Measurements from ENCODE around the gene RTN4RL1. TPM values are rescaled to one million over a fixed set of nuclear protein-coding genes. Genes with fewer than 3 reads are reported as not detected.

The RTN4RL1 gene
- total RNA-seq, 1 donor from 2014 or later = 0.47 TPM

DNA sequence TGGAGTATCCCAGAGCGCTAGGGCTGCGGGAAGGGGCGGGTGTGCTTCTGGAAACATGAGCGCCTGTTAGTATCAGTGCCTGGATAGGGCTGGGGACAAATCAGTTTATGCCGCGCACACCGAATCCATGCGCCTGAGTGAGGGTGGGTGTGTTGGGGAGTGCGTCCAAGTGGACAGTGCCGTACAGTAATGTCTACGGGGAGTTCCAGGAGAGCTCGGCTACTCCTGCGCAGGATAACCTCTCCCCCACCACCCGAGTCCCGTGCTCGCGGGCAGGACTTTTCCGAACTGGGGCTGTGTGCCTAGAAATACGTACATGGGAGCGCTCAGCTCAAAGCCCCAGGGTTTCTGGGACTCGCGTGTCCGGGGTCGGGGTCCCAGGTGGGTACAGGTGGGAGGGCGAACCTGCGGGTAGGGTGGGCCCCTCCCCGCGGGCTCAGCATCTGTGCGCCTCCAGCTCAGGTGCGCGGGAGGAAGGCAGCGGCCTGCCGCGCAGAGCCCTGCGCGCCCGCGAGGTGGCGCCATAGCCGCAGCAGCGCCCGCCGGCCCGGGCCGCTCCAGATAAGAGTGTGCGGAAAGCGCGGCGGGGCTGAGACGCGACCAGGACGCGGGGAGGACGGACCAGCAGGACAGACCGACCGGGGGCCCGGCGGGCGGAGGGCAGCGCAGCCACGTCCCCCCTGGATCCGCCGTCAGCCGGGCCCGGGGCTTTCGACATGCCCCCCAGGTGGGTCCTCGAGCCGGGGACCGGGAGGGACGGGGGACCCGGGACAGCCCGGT, 29.6 kb upstream of the RTN4RL1 start, which contains the start of gene HIC1:
HIC1 (plus strand) TSS at position 592 of the 780 bp plus-strand sequence. CDS start 1,588 bp downstream, outside the sequence.
- Mint-ChIP-seq H3K27ac (ENCODE audit: unreplicated experiment) (no peak within 1 kb of the TSS), H3K36me3 (ENCODE audit: low read depth) (peaks cover 3% of the 10 kb centered on the region), H3K4me3 (peak within 1 kb of the TSS; percentile 80), H3K4me1 (peaks cover 14% of the 10 kb centered on the region), H3K27me3 (ENCODE audit: low read depth) (peaks cover 57% of the 10 kb centered on the region), H3K9me3 (no peaks in the 10 kb centered on the region)
- DNase-seq (ENCODE audit: low read depth, low spot score) = peak; percentile 73
- TF ChIP-seq, protein P1, sequence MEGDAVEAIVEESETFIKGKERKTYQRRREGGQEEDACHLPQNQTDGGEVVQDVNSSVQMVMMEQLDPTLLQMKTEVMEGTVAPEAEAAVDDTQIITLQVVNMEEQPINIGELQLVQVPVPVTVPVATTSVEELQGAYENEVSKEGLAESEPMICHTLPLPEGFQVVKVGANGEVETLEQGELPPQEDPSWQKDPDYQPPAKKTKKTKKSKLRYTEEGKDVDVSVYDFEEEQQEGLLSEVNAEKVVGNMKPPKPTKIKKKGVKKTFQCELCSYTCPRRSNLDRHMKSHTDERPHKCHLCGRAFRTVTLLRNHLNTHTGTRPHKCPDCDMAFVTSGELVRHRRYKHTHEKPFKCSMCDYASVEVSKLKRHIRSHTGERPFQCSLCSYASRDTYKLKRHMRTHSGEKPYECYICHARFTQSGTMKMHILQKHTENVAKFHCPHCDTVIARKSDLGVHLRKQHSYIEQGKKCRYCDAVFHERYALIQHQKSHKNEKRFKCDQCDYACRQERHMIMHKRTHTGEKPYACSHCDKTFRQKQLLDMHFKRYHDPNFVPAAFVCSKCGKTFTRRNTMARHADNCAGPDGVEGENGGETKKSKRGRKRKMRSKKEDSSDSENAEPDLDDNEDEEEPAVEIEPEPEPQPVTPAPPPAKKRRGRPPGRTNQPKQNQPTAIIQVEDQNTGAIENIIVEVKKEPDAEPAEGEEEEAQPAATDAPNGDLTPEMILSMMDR (conservative IDR thresholded peaks at IDR 0.05) = peak; percentile 96

DNA sequence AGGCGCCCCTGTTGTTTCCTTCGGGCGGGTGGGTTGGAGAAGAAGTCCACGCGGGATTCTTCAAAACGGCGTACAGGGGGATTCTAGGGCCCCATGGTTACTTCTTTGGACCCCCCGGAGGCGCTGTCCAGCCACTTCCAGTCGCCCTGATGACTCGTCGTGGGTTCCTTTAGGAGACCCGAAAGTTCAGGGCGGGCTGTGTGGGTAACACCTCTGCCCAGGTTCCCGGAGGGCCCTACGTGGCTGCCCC, 29.1 kb upstream of the RTN4RL1 start:
- no peak for DNase-seq (ENCODE audit: low read depth, low spot score)
- Mint-ChIP-seq H3K27ac (ENCODE audit: unreplicated experiment) (no peak overlapping the region), H3K27me3 (ENCODE audit: low read depth) (peaks cover 55% of the 10 kb centered on the region), H3K4me3 (peak overlapping the region; percentile 80), H3K36me3 (ENCODE audit: low read depth) (no peaks in the 10 kb centered on the region), H3K9me3 (no peaks in the 10 kb centered on the region), H3K4me1 (peaks cover 17% of the 10 kb centered on the region)
- TF ChIP-seq, protein P1 (conservative IDR thresholded peaks at IDR 0.05) = no peak

DNA sequence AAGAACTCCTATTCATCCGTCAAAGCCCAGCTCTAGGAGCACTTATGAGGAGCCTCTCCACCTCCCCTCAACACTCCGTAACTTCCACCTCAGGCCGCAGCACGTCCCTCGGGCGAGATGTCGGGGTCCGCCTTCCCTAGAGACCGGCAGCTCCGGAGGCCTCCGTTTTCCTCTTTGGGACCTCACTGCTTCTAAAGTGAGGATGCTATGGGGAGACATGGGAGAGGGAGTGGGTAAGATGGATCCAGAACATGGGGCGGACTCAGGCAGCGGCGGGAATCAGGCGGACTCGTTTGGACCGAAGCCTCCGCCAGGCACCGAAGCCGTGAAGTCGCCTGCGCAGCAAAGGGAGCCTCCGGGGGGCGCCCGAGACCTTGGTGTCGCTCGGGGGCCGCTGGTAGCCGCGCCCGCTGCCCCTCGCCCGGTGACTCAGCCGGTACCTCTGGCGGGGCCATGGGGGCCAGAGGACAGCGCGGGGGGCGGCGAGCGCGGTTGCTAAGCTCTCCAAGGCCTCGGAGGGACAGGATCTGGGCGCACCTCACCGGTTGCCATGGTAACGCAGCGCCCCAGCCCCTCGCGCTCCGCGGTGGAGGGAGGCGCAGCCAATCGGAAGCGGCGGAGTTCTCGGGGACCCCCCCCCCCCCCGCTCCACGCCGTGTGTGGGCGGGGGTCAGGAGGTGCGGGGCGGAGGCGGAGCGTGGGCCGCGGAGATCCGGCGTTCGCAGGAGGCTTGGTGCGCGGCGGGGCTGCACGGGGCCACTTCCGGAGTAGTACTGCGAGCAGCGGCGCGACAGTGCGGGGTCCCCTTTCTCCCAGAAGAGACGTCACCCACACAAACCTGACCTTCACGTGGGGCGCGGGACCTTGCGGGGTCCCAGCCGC, 28.5 kb upstream of the RTN4RL1 start:
- Mint-ChIP-seq H3K9me3 (no peaks in the 10 kb centered on the region), H3K4me3 (peak overlapping the region; percentile 86), H3K4me1 (peaks cover 22% of the 10 kb centered on the region), H3K36me3 (ENCODE audit: low read depth) (no peaks in the 10 kb centered on the region), H3K27ac (ENCODE audit: unreplicated experiment) (no peak overlapping the region), H3K27me3 (ENCODE audit: low read depth) (peaks cover 57% of the 10 kb centered on the region)
- TF ChIP-seq, protein P1 (conservative IDR thresholded peaks at IDR 0.05) = peak; percentile 67
- peak; percentile 51 for DNase-seq (ENCODE audit: low read depth, low spot score)

DNA sequence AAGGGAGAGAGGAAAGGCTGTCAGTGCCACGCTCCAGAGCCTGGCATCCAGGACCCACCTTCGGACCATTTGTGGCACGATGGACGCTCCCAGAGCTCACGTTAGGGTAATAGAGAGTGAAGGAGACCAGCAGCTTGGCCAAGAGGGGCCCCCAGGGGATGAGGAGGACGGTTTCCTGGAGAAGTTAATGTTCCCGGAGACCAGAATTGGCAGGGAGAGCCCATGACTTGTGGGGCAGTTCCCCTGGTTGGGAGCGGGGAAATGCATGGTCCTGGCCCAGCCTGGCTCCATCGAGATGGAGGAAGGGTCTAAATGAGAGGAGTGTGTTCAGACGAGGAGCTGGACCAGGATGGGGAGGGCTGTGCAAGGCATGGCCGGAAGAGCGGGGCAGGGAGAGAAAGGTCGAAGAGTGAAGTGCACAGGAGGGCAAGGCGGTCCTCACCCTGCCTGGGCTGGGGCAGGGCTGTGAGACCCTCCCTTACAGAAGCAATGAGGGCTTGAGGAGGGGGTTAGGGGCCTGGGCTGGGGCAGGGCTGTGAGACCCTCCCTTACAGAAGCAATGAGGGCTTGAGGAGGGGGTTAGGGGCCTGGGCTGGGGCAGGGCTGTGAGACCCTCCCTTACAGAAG, 26.9 kb upstream of the RTN4RL1 start:
- no peaks in the 10 kb centered on the region for H3K36me3 Mint-ChIP-seq (ENCODE audit: low read depth)
- no peak for DNase-seq (ENCODE audit: low read depth, low spot score)
- H3K27ac Mint-ChIP-seq (ENCODE audit: unreplicated experiment) = no peak overlapping the region
- H3K4me3 Mint-ChIP-seq = peak overlapping the region; percentile 73
- H3K4me1 Mint-ChIP-seq = peaks cover 24% of the 10 kb centered on the region
- H3K27me3 Mint-ChIP-seq (ENCODE audit: low read depth) = peaks cover 55% of the 10 kb centered on the region
- TF ChIP-seq, protein P1 (conservative IDR thresholded peaks at IDR 0.05) = no peak
- H3K9me3 Mint-ChIP-seq = no peaks in the 10 kb centered on the region

DNA sequence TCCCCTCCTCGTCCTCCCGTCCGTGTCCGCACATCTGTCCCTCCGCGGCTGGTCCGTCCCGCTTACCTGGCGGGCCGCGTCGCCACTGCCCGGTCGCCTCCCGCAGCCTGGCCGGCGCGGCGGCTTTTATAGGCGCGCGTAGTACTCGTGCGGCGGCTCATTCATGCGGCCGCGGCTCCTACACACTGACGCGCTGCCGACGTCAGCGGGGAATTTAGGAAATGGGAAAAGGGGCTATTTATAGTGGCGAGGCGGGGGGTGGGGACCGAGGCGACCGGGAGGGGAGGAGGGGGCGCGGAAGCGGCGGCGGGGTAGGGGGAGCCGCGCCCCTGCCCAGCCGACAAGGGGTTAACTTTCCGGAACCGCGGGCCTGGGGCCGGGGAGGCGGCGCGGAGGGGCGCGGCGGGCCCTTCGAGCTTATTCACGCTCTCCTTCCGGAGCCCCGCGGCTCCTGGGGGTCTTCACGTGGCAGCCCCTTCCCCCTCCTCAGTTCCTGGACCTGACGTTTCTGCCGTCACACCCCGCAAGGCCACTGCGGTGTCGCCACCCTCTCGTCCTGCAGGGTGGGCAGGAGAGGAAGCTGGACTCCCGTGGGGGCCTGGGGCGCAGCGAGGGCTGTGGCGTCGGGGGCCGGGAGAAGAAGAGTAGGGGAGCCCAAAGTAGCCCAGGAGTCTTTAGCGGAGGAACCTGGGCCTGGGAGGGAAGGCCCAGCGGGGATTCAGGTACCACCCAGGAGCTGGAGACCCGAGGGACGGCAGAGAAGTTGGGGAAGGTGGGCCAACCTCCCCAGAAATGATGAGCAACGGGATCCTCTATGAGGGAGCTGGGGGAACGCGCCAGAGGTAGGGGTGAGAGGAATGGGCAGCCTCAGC, 26.2 kb upstream of the RTN4RL1 start:
- TF ChIP-seq, protein P1 (conservative IDR thresholded peaks at IDR 0.05) = no peak
- Mint-ChIP-seq H3K4me3 (peak overlapping the region; percentile 73), H3K36me3 (ENCODE audit: low read depth) (no peaks in the 10 kb centered on the region), H3K27ac (ENCODE audit: unreplicated experiment) (no peak overlapping the region), H3K4me1 (peaks cover 24% of the 10 kb centered on the region), H3K9me3 (no peaks in the 10 kb centered on the region), H3K27me3 (ENCODE audit: low read depth) (peaks cover 51% of the 10 kb centered on the region)
- DNase-seq (ENCODE audit: low read depth, low spot score) = no peak
